Endothelial cell of umbilical vein (primary cell): ENCODE measurements around the gene METRN. TPM values are rescaled to one million over a fixed set of nuclear protein-coding genes. Genes with fewer than 3 reads are reported as not detected.

Experiments
- BruUV-seq: library from RNA; stranded (reverse); fragments of 400-500 nt; replicated peaks from 2 replicates; lab custom pipeline; 2021; lab: Mats Ljungman, UMichigan
- CTCF ChIA-PET: fragments of 300-600, 350-600 bp; sonication (Branson Sonifier 250); formaldehyde crosslinking; loops from one replicate; lab custom pipeline; 2021; ENCODE audit warnings: antibody characterized with exemption, inconsistent platforms; lab: Charles Lee
- POLR2A ChIA-PET: fragments of 300-600, 350-600 bp; sonication (Branson Sonifier 250); formaldehyde crosslinking; loops from one replicate; lab custom pipeline; 2021; ENCODE audit warnings: antibody characterized with exemption, inconsistent platforms; lab: Charles Lee
- DNase-seq: peaks from one replicate; pipeline ENCODE4 v3.0.0-alpha.2; 2011; ENCODE audit warnings: low read depth, low spot score
- FAIRE-seq: peaks from 2 replicates; lab custom pipeline; 2011; peaks lifted over from hg19 to GRCh38; lab: Jason Lieb, UNC
- H2AFZ ChIP-seq: 2 replicates; pipeline ENCODE4 v1.6.0; 2012; ENCODE audit warnings: low read depth, low read length, control low read depth, inconsistent platforms
- H3K27ac ChIP-seq: 2 replicates; pipeline ENCODE4 v1.5.1; 2011; ENCODE audit warnings: low read depth, mild to moderate bottlenecking, control low read depth, low read length, moderate library complexity; ENCODE audit not compliant: insufficient read depth
- H3K27me3 ChIP-seq, 2 experiments: 2 replicates each; pipeline versions ENCODE4 v1.6.0 to v1.6.1; 2011; ENCODE audit warnings: low read length in 2 of 2, mixed read lengths in 1 of 2; ENCODE audit not compliant: control insufficient read depth in 2 of 2, insufficient read depth in 2 of 2
- H3K36me3 ChIP-seq, 2 experiments: 2 replicates in 1 of 2; 3 replicates in 1 of 2; pipeline ENCODE4 v1.5.1; 2011; ENCODE audit warnings: low read length in 2 of 2, mild to moderate bottlenecking in 1 of 2, moderate library complexity in 1 of 2; ENCODE audit not compliant: control insufficient read depth in 2 of 2, insufficient read depth in 2 of 2; ENCODE audit errors: extremely low read depth in 1 of 2
- H3K4me1 ChIP-seq: 3 replicates; pipeline ENCODE4 v1.5.1; 2011; ENCODE audit warnings: mild to moderate bottlenecking, low read length; ENCODE audit not compliant: control insufficient read depth, insufficient read depth; ENCODE audit errors: extremely low read depth
- H3K4me2 ChIP-seq: 2 replicates; pipeline ENCODE4 v1.6.1; 2011; ENCODE audit warnings: low read length, control low read depth, mixed read lengths; ENCODE audit not compliant: insufficient read depth
- H3K4me3 ChIP-seq, 3 experiments: fragments of 200-600 bp in 1 of 3; sonication (generic), shearing (Covaris generic) in 1 of 3; replicated peaks in 1 of 3; 2 replicates each; pipeline ENCODE4 v1.5.1; 2011 to 2016; ENCODE audit warnings: control low read depth in 3 of 3, low read length in 3 of 3, mild to moderate bottlenecking in 2 of 3, inconsistent platforms in 1 of 3, low read depth in 1 of 3, moderate library complexity in 1 of 3; ENCODE audit not compliant: insufficient read depth in 1 of 3
- H3K79me2 ChIP-seq: 2 replicates; pipeline ENCODE4 v1.6.0; 2012; ENCODE audit warnings: low read length, inconsistent platforms; ENCODE audit not compliant: control insufficient read depth, insufficient read depth
- H3K9ac ChIP-seq: replicated peaks from 2 replicates; pipeline ENCODE3; 2011; ENCODE audit warnings: low read length, control low read depth; ENCODE audit not compliant: insufficient read depth; ENCODE audit errors: extremely low read depth
- H3K9me1 ChIP-seq: replicated peaks from 3 replicates; pipeline ENCODE4 v1.6.0; 2011; ENCODE audit warnings: mild to moderate bottlenecking, low read length; ENCODE audit not compliant: control insufficient read depth, insufficient read depth; ENCODE audit errors: extremely low read depth
- H3K9me3 ChIP-seq: replicated peaks from 2 replicates; pipeline ENCODE4 v1.5.1; 2012; ENCODE audit warnings: low read length, inconsistent platforms; ENCODE audit not compliant: control insufficient read depth, insufficient read depth
- H4K20me1 ChIP-seq: replicated peaks from 2 replicates; pipeline ENCODE3; 2011; ENCODE audit warnings: mild to moderate bottlenecking, low read length; ENCODE audit not compliant: control insufficient read depth, insufficient read depth; ENCODE audit errors: extremely low read depth
- EZH2 ChIP-seq: IDR thresholded peaks from 2 replicates; pipeline ENCODE4 v1.6.1; 2012; ENCODE audit warnings: borderline replicate concordance, low read depth, mild to moderate bottlenecking, moderate library complexity, low read length, inconsistent platforms; ENCODE audit not compliant: severe bottlenecking
- FOS ChIP-seq: IDR thresholded peaks from 2 replicates; pipeline ENCODE4 v1.6.1; 2011; ENCODE audit warnings: mild to moderate bottlenecking, low read length, moderate library complexity, borderline replicate concordance; ENCODE audit not compliant: insufficient read depth
- GATA2 ChIP-seq: IDR thresholded peaks from 2 replicates; pipeline ENCODE4 v1.7.0; 2011; ENCODE audit warnings: low read depth, mild to moderate bottlenecking, moderate library complexity, mixed read lengths, low read length; ENCODE audit not compliant: insufficient read length, insufficient read depth
- JUN ChIP-seq: IDR thresholded peaks from 2 replicates; pipeline ENCODE4 v1.6.1; 2011; ENCODE audit warnings: borderline replicate concordance, low read depth; ENCODE audit not compliant: insufficient read length, insufficient read depth
- MYC ChIP-seq: IDR thresholded peaks from one replicate; pipeline ENCODE4 v1.6.1; 2011; ENCODE audit warnings: mild to moderate bottlenecking, low read depth, low read length
- POLR2A ChIP-seq: IDR thresholded peaks from 2 replicates; pipeline ENCODE4 v1.6.1; 2012; ENCODE audit warnings: low read depth, mild to moderate bottlenecking, control low read depth, low read length
- POLR2AphosphoS5 ChIP-seq: IDR thresholded peaks from 2 replicates; pipeline ENCODE4 v1.6.1; 2012; ENCODE audit warnings: low read depth, mild to moderate bottlenecking, control low read depth, low read length, moderate library complexity; ENCODE audit not compliant: insufficient read depth
- dilution Hi-C: fragments of 300-500 bp; cut with MboI; formaldehyde crosslinking; loops from one replicate; pipeline ENCODE4 v1.15.0; 2019; ENCODE audit warnings: low sequenced_read_pairs; ENCODE audit not compliant: extremely low pct_ligation_motif_present
- intact Hi-C: fragments of 100-400 bp; cut with micrococcal nuclease; formaldehyde crosslinking; loops from one replicate; pipeline ENCODE4 v1.10.0; 2022
- polyA plus RNA-seq, 4 experiments: library from polyadenylated mRNA; depleted of rRNA in 3 of 4; stranded (reverse) in 3 of 4; unstranded in 1 of 4; fragments of >200 nt; gene quantifications; 2 replicates each; pipeline versions ENCODE4 v1.2.1 to v1.2.3, GENCODE V29; 2011 to 2012; ENCODE audit warnings: missing spikeins in 1 of 4
- total RNA-seq: library from RNA; stranded (reverse); gene quantifications from 2 replicates; pipeline ENCODE4 v1.2.3, GENCODE V29; 2021
- TF ChIP-seq, protein P1 (sequence below): IDR thresholded peaks from 2 replicates; pipeline ENCODE4 v1.6.1; 2011; ENCODE audit not compliant: insufficient read depth, insufficient read length
- TF ChIP-seq, protein P2 (sequence below), 2 donors: IDR thresholded peaks; 1 replicate in 1 of 2; 2 replicates in 1 of 2; pipeline ENCODE4 v1.5.1; 2011; ENCODE audit warnings: low read length in 2 of 2, mild to moderate bottlenecking in 2 of 2, moderate library complexity in 2 of 2, control low read depth in 1 of 2, inconsistent platforms in 1 of 2, low read depth in 1 of 2; ENCODE audit not compliant: insufficient read depth in 1 of 2; ENCODE audit errors: extremely low read depth in 1 of 2

METRN gene
- total and polyA plus RNA-seq, 2 donors (not counting 3 experiments of a cell fraction or from before 2014, with no cell fraction given) = 10.0 to 16.1 TPM

DNA sequence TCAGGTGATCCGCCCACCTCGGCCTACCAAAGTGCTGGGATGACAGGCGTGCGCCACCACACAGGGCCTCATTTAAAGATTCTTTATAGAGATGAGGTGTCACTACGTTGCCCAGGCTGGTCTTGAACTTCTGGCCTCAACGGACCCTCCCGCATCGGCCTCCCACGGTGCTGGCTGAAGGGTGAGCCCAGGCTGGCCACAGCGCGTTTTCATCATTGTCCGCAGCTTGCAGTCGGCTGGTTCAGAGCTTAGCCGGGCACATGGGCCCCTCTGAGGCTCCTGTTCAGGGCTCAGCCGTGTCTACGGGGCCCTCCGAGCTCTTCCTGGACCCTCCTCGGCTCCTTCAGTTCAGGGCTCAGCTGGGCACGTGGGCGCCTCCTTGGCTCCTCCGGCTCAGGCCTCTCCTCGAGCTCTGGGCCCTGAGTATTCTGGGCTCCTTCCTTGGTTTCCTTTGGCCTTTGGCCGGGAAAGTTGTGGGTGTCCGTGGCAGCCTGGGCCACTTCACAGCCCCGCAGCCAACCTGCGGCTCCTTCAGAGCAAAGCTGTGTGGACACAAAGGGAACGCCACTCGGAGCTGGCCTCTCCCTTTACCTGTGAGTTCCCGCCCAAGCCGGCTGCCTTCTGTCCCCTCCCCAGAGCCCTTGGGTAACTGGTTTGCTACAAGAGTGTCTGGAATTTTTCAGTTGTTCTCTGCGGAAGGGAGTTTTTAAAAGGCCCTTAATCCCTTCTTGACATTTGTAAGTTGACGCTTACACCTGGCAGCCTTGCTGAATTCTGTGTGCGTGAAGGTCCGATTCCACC, 44.4 kb downstream of the METRN start:
- H3K4me3 ChIP-seq = no peak overlapping the region
- DNase-seq = no peak
- no peak for TF ChIP-seq MYC
- no peak for TF ChIP-seq GATA2
- TF ChIP-seq, protein P1, sequence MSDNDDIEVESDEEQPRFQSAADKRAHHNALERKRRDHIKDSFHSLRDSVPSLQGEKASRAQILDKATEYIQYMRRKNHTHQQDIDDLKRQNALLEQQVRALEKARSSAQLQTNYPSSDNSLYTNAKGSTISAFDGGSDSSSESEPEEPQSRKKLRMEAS = no peak
- no peak for TF ChIP-seq EZH2
- no peak for TF ChIP-seq POLR2A
- TF ChIP-seq JUN = no peak
- CTCF ChIA-PET = interaction anchor here (0.8 kb wide), 1 partner anchor 298 kb away, joined by 4 read pairs; no protein-coding TSS in a partner anchor
- no peak overlapping the region for H3K27ac ChIP-seq
- H3K9me1 ChIP-seq = no peaks in the 10 kb centered on the region
- no peaks in the 10 kb centered on the region for H3K36me3 ChIP-seq
- H3K4me2 ChIP-seq = no peak overlapping the region
- H3K79me2 ChIP-seq = no peaks in the 10 kb centered on the region
- no TSS peak for BruUV-seq
- H3K9me3 ChIP-seq = no peaks in the 10 kb centered on the region
- no peak overlapping the region for H3K9ac ChIP-seq
- no peaks in the 10 kb centered on the region for H4K20me1 ChIP-seq
- FAIRE-seq = no peak
- intact Hi-C loops (no loop called here), dilution Hi-C loops (no loop called here)
- POLR2A ChIA-PET = no interaction called here
- peaks cover 0 to 1% of the 10 kb centered on the region in 2 experiments for H3K27me3 ChIP-seq
- no peaks in the 10 kb centered on the region for H3K4me1 ChIP-seq
- no peak overlapping the region for H2AFZ ChIP-seq

DNA sequence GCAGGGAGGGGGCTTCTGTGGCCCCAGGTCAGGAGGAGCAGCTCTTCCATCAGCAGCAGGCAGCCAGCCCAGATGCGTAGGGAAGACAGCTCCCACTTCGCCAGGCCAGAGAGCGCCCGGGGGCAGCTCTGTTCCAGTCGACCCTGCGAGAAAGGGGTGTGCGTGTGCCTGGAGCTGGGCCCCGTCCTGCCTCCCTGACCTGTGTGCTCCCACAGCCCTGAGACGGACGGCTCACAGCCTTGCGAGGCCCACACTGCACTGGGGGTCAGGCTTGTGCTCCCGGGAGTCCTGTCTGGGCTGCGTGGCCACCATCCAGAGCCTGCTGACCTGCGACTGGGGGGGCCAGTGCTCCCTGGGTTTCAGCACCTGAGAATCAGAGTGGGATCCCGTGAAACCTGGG, 45.1 kb downstream of the METRN start:
- H3K9me3 ChIP-seq = no peaks in the 10 kb centered on the region
- ChIA-PET CTCF (interaction anchor here (0.8 to 1.0 kb wide), 2 partner anchors 11 to 297 kb away, joined by 4 read pairs; no protein-coding TSS in a partner anchor), POLR2A (no interaction called here)
- dilution Hi-C loops = no loop called here
- TF ChIP-seq FOS = no peak
- no peak for TF ChIP-seq EZH2
- no peak for TF ChIP-seq POLR2AphosphoS5
- TF ChIP-seq MYC = no peak
- TF ChIP-seq, protein P1 = no peak
- no peak for TF ChIP-seq JUN
- TF ChIP-seq, protein P2, sequence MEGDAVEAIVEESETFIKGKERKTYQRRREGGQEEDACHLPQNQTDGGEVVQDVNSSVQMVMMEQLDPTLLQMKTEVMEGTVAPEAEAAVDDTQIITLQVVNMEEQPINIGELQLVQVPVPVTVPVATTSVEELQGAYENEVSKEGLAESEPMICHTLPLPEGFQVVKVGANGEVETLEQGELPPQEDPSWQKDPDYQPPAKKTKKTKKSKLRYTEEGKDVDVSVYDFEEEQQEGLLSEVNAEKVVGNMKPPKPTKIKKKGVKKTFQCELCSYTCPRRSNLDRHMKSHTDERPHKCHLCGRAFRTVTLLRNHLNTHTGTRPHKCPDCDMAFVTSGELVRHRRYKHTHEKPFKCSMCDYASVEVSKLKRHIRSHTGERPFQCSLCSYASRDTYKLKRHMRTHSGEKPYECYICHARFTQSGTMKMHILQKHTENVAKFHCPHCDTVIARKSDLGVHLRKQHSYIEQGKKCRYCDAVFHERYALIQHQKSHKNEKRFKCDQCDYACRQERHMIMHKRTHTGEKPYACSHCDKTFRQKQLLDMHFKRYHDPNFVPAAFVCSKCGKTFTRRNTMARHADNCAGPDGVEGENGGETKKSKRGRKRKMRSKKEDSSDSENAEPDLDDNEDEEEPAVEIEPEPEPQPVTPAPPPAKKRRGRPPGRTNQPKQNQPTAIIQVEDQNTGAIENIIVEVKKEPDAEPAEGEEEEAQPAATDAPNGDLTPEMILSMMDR (IDR thresholded peaks at IDR 0.05; ENCODE audit: extremely low read depth in 1 of 2, insufficient read depth in 1 of 2, low read depth in 1 of 2, low read length in 2 of 2) = no peak
- TF ChIP-seq POLR2A = no peak
- TF ChIP-seq GATA2 = no peak
- H3K27ac ChIP-seq = no peak overlapping the region
- DNase-seq = no peak
- no peaks in the 10 kb centered on the region for H3K4me1 ChIP-seq
- no peaks in the 10 kb centered on the region for H3K9me1 ChIP-seq
- no TSS peak for BruUV-seq
- H3K4me2 ChIP-seq = no peak overlapping the region
- H3K36me3 ChIP-seq = no peaks in the 10 kb centered on the region
- no peak overlapping the region for H3K4me3 ChIP-seq
- no peak overlapping the region for H3K9ac ChIP-seq
- FAIRE-seq = no peak
- no peaks in the 10 kb centered on the region for H4K20me1 ChIP-seq
- no peak overlapping the region for H2AFZ ChIP-seq
- H3K79me2 ChIP-seq = no peaks in the 10 kb centered on the region
- intact Hi-C loops = no loop called here
- H3K27me3 ChIP-seq = peaks cover 0 to 1% of the 10 kb centered on the region in 2 experiments
